Mucosa of descending colon (tissue), 3 donors: ENCODE measurements around the gene NEUROD4. TPM values are rescaled to one million over a fixed set of nuclear protein-coding genes. Genes with fewer than 3 reads are reported as not detected.
"Not testable (repeated sequence)": the region's sequence is repeated elsewhere in the genome, so short reads cannot be mapped to it uniquely, and the experiment has no call there.

Experiments used
- ATAC-seq: fragments of 200-7000 bp; cut with Tn5 transposase; one replicate; pipeline ENCODE4 v1.9.1; 2020; ENCODE audit warnings: mild to moderate bottlenecking, moderate library complexity
- DNase-seq, 3 donors: peaks; one replicate each; pipeline ENCODE4 v3.0.0-alpha.2; 2020
- H3K36me3 ChIP-seq: fragments of 200-600 bp; one replicate; pipeline ENCODE4 v1.8.0; 2021; ENCODE audit warnings: low read depth, mild to moderate bottlenecking
- H3K4me1 ChIP-seq: fragments of 200-600 bp; one replicate; pipeline ENCODE4 v1.8.0; 2021; ENCODE audit warnings: low read depth, mild to moderate bottlenecking
- H3K4me3 ChIP-seq: fragments of 200-600 bp; one replicate; pipeline ENCODE4 v1.8.0; 2021; ENCODE audit warnings: mild to moderate bottlenecking
- H3K9me3 ChIP-seq: fragments of 200-600 bp; one replicate; pipeline ENCODE4 v1.8.0; 2021; ENCODE audit warnings: mild to moderate bottlenecking
- intact Hi-C, 2 donors: fragments of 100-400 bp; cut with DNase I in 1 of 2; cut with micrococcal nuclease in 1 of 2; formaldehyde crosslinking; loops; one replicate each; pipeline versions ENCODE4 v1.11.0 to v1.11.1; 2022; cut with DNase I, micrococcal nuclease
- total RNA-seq, 3 donors: library from RNA; stranded (reverse); fragmentation: NEBNext Ultra II Directional in 2 of 3; extraction: Animal tissue kit (Norgen Biotek cat#: 25700) in 2 of 3; gene quantifications; one replicate each; pipeline versions ENCODE4 v1.2.1 to v1.2.4, GENCODE V29; 2021 to 2023
- TF ChIP-seq, protein P1 (sequence below): fragments of 200-600 bp; IDR thresholded peaks from one replicate; pipeline ENCODE4 v1.8.0; 2022; ENCODE audit warnings: antibody characterized with exemption, mild to moderate bottlenecking
- donor health status: DM: no; HTN: no; CAD: no; lungs with moderate emphysema.
- donor health status: DM: no; HTN: no; CAD: no.
- donor health status: DM: no; HTN: yes; CAD: no.

NEUROD4 gene
- total RNA-seq, 3 donors from 2014 or later: not detected

DNA sequence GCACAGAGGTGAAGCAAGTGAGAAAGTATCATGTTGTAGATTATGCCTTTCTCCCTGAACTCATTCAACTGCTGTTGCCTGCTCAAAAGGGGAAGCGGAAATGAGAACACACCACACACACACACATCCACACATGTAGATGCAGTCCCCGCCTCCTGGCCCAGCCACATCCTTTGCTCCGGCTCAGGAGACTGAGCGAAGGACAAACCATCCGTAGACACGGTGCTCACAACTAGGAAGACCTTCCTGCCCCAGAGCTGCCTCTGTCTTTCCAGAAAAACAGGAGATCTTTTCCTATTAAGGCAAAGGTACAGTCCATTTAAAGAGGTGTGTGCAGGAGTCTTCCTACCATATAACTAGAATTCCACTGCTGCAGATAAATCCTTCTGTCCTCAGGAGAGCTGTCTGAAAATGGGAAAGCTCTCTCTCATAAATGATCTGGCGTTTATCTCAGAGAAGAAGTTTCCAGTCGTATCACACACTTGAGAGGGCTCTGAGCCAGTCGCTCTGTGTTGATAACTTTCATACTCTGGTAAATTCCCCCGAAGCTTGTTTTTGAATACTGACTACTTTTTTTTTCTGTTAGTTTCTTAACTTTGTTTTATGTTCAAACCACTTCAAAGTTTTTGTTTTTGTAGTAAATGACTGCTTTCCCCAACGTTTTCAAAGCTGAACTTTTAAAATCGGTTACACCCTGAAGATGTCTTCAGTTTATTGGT, 35.0 kb upstream of the NEUROD4 start, which contains the start of gene TESPA1:
TESPA1 (minus strand) TSS at position 105 of the 719 bp plus-strand sequence. CDS start 10,200 bp downstream, outside the sequence.
- no peaks in the 10 kb centered on the region for H3K9me3 ChIP-seq
- ATAC-seq (peak; percentile 96), DNase-seq (peak; percentile 57 to 88 (median 74))
- no peaks in the 10 kb centered on the region for H3K4me1 ChIP-seq
- H3K4me3 ChIP-seq: no peak within 1 kb of the TSS
- H3K36me3 ChIP-seq: no peaks in the 10 kb centered on the region
- intact Hi-C loops: no loop called here
- TF ChIP-seq, protein P1, sequence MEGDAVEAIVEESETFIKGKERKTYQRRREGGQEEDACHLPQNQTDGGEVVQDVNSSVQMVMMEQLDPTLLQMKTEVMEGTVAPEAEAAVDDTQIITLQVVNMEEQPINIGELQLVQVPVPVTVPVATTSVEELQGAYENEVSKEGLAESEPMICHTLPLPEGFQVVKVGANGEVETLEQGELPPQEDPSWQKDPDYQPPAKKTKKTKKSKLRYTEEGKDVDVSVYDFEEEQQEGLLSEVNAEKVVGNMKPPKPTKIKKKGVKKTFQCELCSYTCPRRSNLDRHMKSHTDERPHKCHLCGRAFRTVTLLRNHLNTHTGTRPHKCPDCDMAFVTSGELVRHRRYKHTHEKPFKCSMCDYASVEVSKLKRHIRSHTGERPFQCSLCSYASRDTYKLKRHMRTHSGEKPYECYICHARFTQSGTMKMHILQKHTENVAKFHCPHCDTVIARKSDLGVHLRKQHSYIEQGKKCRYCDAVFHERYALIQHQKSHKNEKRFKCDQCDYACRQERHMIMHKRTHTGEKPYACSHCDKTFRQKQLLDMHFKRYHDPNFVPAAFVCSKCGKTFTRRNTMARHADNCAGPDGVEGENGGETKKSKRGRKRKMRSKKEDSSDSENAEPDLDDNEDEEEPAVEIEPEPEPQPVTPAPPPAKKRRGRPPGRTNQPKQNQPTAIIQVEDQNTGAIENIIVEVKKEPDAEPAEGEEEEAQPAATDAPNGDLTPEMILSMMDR: no peak

GRCh38 chr12:54986773-54987172, 33.0 kb upstream of the NEUROD4 start:
- DNase-seq, H3K36me3 ChIP-seq, H3K4me1 ChIP-seq, H3K4me3 ChIP-seq, intact Hi-C loops, H3K9me3 ChIP-seq, ATAC-seq: not testable (repeated sequence)

DNA sequence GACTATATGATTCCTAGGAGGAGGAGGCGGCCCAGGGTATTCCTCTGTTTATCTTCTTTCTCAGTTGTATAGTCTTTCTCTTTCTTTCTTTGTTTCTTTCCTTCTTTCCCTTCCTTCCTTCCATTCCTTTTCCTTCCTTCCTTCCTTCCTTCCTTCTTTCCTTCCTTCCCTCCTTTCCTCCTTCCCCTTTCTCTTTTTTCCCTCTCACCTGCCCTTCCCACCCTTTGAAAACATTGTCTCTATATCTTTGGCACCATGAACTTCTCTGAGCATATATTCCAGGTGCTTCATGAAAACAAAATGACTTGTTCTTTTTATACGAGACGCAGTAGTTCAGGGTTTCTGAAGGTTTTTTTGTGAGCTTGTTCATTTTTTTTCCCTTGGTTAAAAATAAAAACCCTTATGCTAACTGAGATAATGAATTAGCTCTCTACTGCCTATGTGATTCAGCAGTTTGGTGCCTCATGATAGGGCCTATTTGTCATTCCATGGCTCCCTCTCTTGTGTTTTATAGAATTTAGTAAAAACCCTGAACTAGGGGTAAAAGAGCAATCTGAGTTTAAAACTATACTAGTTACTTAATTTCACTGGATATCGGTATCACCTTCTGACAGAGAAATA, 32.1 kb upstream of the NEUROD4 start:
- H3K4me1 ChIP-seq: no peaks in the 10 kb centered on the region
- no peak for DNase-seq
- no peak overlapping the region for H3K4me3 ChIP-seq
- no peaks in the 10 kb centered on the region for H3K9me3 ChIP-seq
- intact Hi-C loops: no loop called here
- no peak for ATAC-seq
- TF ChIP-seq, protein P1: no peak
- no peaks in the 10 kb centered on the region for H3K36me3 ChIP-seq

DNA sequence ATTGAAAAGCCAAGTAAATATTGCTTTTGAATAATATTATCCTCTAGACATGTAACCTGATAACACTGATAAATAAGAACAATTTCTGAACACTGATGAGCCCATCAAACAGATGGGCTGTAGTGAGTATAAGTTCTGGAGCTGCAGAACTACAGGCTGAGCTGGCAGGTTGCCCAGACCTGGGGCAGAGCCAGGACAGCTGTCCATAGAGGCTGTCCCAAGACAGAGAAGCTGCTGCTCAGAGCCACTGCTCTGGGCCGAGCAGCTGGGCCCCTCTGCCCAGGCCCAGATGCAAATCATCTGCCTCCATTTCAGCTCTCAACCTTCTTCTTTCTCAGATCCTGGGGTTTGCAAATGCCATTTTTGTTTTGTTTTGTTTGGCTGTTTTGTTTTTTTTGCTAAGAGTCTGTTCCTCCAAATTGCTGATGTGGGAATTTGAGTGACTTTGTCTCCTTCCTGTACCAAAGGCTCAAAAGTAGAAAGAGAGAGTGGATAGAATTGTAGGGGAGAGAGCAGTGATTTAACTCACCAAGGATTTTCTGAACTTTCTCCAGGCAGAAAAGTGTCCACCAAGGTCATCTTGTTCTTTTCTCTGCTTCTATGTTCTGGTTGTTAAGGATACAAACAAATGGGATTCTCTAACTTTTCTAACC, 31.2 kb upstream of the NEUROD4 start:
- TF ChIP-seq, protein P1: no peak
- no peaks in the 10 kb centered on the region for H3K36me3 ChIP-seq
- H3K4me1 ChIP-seq: no peaks in the 10 kb centered on the region
- no peaks in the 10 kb centered on the region for H3K9me3 ChIP-seq
- no peak overlapping the region for H3K4me3 ChIP-seq
- DNase-seq (peak; percentile 58 to 69 (median 65)), ATAC-seq (peak; percentile 29)
- intact Hi-C loops: no loop called here

- intact Hi-C loops: loop anchor here in 1 of 2 donors (5.0 kb wide), 1 partner anchor 82 kb away; no protein-coding TSS in a partner anchor
- Histone ChIP-seq H3K9me3 (no peaks in the 10 kb centered on the region), H3K4me3 (no peak overlapping the region), H3K36me3 (no peaks in the 10 kb centered on the region), H3K4me1 (no peaks in the 10 kb centered on the region)
- no peak for ATAC-seq
- DNase-seq: no peak
- TF ChIP-seq, protein P1: no peak
Observed at GRCh38 chr12:54989829-54990228, 29.9 kb upstream of the NEUROD4 start.
